ENCODE data around the gene CYTIP.

Gene CYTIP

DNA sequence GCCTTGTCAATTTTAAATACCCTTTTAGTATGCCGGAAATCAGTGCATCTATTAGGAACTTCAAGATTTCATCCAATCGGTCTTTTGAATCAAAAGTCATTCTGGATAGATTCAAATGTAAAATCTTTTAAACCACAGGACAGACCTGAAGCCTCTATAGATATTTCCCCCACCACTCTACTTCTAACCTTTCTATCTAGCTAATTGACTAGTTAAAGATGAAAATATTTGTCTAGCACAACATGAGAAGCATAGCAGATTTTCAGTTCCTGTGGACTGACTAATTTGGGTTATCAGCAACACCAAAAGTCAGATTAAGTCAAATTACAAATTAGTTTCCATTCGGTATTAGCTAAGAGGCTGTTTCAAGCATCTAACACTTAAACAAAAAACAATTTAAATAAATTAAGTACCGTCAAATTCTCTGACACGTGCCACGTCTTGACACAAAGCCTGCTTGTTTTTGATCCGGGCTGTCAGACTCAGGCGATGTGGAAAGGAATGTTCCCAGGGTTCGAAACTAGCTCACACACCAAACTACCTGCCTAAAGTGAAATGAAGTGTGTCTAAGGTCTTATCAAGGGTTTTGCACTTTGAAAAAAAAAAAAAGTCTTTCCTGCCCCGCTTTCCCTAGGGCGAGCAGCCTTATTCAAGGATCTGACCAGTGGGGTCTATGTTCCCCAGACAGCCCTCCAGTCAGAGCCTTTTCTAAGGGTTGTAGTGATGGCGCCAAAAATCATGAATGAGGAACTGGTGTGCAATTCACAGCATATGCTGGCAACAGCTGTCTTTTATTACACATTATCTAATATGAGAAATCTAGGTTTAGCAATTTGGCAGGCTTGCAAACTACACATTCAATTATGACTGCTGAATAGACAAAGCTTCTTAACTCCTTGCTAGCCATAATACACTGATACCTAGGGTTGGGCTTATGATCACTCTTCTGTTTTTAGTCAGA is 4.7 kb downstream of the CYTIP start:
- peak; percentile 40 for DNase-seq (ENCODE audit: low read depth)
- TF ChIP-seq, protein P1, sequence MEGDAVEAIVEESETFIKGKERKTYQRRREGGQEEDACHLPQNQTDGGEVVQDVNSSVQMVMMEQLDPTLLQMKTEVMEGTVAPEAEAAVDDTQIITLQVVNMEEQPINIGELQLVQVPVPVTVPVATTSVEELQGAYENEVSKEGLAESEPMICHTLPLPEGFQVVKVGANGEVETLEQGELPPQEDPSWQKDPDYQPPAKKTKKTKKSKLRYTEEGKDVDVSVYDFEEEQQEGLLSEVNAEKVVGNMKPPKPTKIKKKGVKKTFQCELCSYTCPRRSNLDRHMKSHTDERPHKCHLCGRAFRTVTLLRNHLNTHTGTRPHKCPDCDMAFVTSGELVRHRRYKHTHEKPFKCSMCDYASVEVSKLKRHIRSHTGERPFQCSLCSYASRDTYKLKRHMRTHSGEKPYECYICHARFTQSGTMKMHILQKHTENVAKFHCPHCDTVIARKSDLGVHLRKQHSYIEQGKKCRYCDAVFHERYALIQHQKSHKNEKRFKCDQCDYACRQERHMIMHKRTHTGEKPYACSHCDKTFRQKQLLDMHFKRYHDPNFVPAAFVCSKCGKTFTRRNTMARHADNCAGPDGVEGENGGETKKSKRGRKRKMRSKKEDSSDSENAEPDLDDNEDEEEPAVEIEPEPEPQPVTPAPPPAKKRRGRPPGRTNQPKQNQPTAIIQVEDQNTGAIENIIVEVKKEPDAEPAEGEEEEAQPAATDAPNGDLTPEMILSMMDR (conservative IDR thresholded peaks at IDR 0.05; ENCODE audit: low read depth, low read length) = no peak
- H3K4me3 ChIP-seq (ENCODE audit: low read length) = no peak overlapping the region

DNA sequence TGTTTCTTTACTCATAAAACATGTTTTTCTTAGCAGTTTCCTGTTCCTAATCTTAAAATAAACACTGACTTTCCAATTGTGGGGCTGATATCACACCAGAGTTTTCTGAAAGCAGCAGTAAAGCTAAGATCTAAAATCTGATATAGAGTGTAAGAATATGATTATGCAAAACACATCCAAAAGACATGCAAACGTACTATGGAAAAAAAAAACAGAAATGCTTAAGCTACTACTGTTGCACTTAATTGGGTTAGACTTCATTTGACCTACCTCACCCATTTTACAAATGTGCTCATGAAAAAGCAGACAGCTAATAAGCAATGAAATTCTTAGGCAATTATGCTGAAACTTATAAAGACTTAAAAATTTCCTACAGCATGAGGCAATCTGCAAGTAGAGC is 10.5 kb downstream of the CYTIP start:
- H3K4me3 ChIP-seq (ENCODE audit: low read length) = no peak overlapping the region
- TF ChIP-seq, protein P1 (conservative IDR thresholded peaks at IDR 0.05; ENCODE audit: low read depth, low read length) = no peak
- peak; percentile 65 for DNase-seq (ENCODE audit: low read depth)

DNA sequence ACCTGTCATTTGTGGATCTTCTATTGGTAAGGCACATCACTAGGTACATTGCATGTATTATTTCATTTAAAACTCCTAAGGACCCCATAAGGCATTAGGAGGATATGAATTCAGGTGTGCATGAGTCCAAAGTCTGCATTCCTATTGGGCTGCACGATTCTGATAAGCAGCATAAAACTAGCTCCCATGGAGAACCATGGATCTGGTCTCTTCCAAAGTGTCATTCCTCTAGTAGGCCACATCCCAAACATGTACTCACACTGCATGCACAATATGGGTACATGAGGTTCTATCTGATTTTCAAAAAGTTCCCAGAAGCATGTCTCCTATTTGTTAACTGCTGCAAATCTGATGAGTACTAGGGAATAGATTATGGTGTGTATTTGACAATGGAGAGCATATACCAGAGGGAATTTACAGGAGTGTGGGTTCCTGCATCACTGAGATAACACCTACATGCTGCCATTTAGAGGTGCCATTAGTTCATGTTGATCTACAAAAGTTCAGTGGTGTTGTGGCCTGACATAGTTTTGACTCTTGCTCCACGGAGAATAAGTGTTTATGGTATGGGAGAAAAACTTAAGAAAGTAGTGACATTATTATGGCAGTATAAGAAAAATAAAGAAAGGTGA is 11.3 kb downstream of the CYTIP start:
- TF ChIP-seq, protein P1 (conservative IDR thresholded peaks at IDR 0.05; ENCODE audit: low read depth, low read length) = no peak
- no peak overlapping the region for H3K4me3 ChIP-seq (ENCODE audit: low read length)
- no peak for DNase-seq (ENCODE audit: low read depth)

DNA sequence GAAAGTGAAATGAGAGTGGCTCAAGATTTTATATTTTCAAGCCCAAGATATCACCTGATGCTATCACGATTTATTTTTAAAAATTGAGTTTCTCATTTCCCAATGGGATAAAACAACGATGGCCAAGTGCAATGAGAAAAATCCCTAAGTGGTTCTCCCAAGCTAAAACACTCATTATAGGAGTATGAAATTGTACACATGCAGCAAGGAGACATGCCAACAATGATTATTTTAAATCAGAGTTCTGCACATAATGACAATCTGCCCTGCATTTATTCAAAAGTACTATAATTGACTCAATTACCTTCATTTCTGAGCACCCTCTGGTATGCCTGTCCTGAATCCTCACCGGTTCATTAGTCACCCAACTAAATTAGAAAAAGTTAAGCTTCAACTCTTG is 12.7 kb downstream of the CYTIP start:
- no peak overlapping the region for H3K4me3 ChIP-seq (ENCODE audit: low read length)
- peak; percentile 30 for DNase-seq (ENCODE audit: low read depth)
- TF ChIP-seq, protein P1 (conservative IDR thresholded peaks at IDR 0.05; ENCODE audit: low read depth, low read length) = no peak

DNA sequence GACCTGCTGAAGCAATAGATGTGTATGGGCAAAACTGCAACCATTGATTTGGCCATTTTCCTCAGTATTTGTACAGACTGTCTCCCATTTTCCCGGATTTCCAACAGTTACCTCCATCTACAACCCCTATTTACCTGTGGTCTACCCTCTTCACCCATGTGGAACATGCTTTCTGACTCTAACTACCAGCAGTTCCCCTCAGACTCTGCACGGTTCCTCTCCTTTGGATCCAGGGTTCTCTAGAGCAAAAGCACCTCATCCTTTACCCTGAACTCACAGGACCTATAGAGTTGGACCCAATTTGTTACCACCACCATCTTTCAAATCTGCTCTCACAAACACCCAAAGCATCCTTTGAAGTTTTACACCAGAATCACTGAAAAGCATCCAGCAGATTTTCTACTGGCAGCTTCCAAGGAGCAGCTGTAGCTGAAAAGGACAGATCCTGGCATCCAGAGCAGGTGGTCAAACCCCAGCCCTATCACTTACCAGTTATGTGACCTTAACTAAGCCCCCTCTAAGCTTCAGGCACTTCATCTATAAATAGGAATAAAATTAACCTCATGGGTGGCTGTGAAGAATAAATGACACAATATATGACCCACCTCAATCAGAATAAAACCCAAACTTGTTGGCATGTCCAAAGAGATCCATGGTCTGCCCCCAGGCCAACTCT is 15.3 kb downstream of the CYTIP start:
- no peak for DNase-seq (ENCODE audit: low read depth)
- H3K4me3 ChIP-seq (ENCODE audit: low read length) = no peak overlapping the region
- TF ChIP-seq, protein P1 (conservative IDR thresholded peaks at IDR 0.05; ENCODE audit: low read depth, low read length) = no peak

DNA sequence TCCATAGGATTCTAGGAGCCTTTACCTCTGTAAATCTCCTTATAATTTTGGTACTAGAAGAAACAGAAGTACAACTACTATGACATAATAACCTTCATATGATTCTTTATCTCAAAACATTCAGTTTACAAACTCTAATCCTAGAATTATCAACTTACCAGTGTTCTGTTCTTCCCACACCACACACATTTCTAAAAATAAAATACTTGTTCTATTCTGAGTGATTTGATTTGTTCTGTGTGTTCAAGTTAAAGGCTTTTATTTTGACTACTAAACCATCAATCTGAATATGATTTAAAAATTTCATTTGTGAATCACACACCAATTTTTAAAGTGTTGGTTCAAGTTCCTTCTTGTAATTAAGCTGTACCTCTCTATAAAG is 16.0 kb downstream of the CYTIP start:
- no peak overlapping the region for H3K4me3 ChIP-seq (ENCODE audit: low read length)
- TF ChIP-seq, protein P1 (conservative IDR thresholded peaks at IDR 0.05; ENCODE audit: low read depth, low read length) = no peak
- DNase-seq (ENCODE audit: low read depth) = no peak
